ENCODE measurements around the gene CAMK2N1.

CAMK2N1 gene

GRCh38 chr1:20496241-20496661 lies 10.2 kb upstream of the CAMK2N1 start:
- DNase-seq, result no peak

GRCh38 chr1:20495661-20496060 lies 9.7 kb upstream of the CAMK2N1 start:
- no peak for DNase-seq

- no peak for DNase-seq
Observed at GRCh38 chr1:20494609-20495311, 8.8 kb upstream of the CAMK2N1 start.

- DNase-seq, result peak; percentile 88
Observed at GRCh38 chr1:20493839-20494608, 8.0 kb upstream of the CAMK2N1 start.

- DNase-seq, result no peak
Observed at GRCh38 chr1:20493309-20493708, 7.3 kb upstream of the CAMK2N1 start.

- DNase-seq, result no peak
Observed at GRCh38 chr1:20492751-20493150, 6.7 kb upstream of the CAMK2N1 start.

GRCh38 chr1:20491866-20492265 lies 5.9 kb upstream of the CAMK2N1 start:
- DNase-seq, result no peak

GRCh38 chr1:20491178-20491577 lies 5.2 kb upstream of the CAMK2N1 start:
- no peak for DNase-seq

- DNase-seq, result peak; percentile 72
Observed at GRCh38 chr1:20487236-20487590, 1.2 kb upstream of the CAMK2N1 start.

- peak; percentile 55 for DNase-seq
Observed at GRCh38 chr1:20486457-20487235, 636 bp upstream of the CAMK2N1 start.

- no peak for DNase-seq
Observed at GRCh38 chr1:20484519-20485462, 1.2 kb downstream of the CAMK2N1 start.

GRCh38 chr1:20483833-20484518 lies 2.0 kb downstream of the CAMK2N1 start:
- DNase-seq, result no peak

- peak; percentile 39 for DNase-seq
Observed at GRCh38 chr1:20483098-20483832, 2.7 kb downstream of the CAMK2N1 start.

GRCh38 chr1:20481643-20482498 lies 4.1 kb downstream of the CAMK2N1 start:
- no peak for DNase-seq

- DNase-seq, result no peak
Observed at GRCh38 chr1:20480951-20481617, 4.9 kb downstream of the CAMK2N1 start.

GRCh38 chr1:20480243-20480944 lies 5.6 kb downstream of the CAMK2N1 start:
- no peak for DNase-seq

- DNase-seq, result no peak
Observed at GRCh38 chr1:20479840-20480239, 6.2 kb downstream of the CAMK2N1 start.

GRCh38 chr1:20478057-20478635 lies 7.9 kb downstream of the CAMK2N1 start:
- no peak for DNase-seq

Measured in NCI-H1694 (cell line).